Measurements from ENCODE around the gene EPB41L2. TPM values are rescaled to one million over a fixed set of nuclear protein-coding genes. Genes with fewer than 3 reads are reported as not detected.

The EPB41L2 gene
- total RNA-seq, 4 donors from 2014 or later, result 57.2 to 116 (median 85.2) TPM

- Histone ChIP-seq H3K27ac (peak overlapping the region in 2 of 4 donors; percentile 21 to 25), H3K36me3 (no peaks in the 10 kb centered on the region), H3K27me3 (no peaks in the 10 kb centered on the region), H3K4me1 (peaks cover 4 to 69% (median 11%) of the 10 kb centered on the region in 3 donors), H3K4me3 (peak overlapping the region in 1 of 2 donors; percentile 46), H3K9me3 (no peaks in the 10 kb centered on the region)
- TF ChIP-seq POLR2A (IDR thresholded peaks at IDR 0.05) (no peak), CTCF (IDR thresholded peaks at IDR 0.05) (no peak), POLR2AphosphoS5 (IDR thresholded peaks at IDR 0.05) (no peak), EP300 (IDR thresholded peaks at IDR 0.05) (no peak)
- WGBS, 2 donors (ENCODE audit: low coverage in 1 of 2), result 17 to 24% methylated on average over 4 of the region's 4 CpGs
- no peak for ATAC-seq
Measured at GRCh38 chr6:130968476-130968875, 94.6 kb downstream of the EPB41L2 start.

- peak overlapping the region in 1 of 2 donors; percentile 46 for H3K4me3 ChIP-seq
- 59 to 60% methylated on average over 5 to 7 of the region's 7 CpGs for WGBS, 2 donors (ENCODE audit: low coverage in 1 of 2)
- TF ChIP-seq EP300 (IDR thresholded peaks at IDR 0.05), result no peak
- peak overlapping the region in 3 of 4 donors; percentile 19 to 25 (median 21) for H3K27ac ChIP-seq
- H3K4me1 ChIP-seq, result peaks cover 4 to 76% (median 11%) of the 10 kb centered on the region in 3 donors
- H3K27me3 ChIP-seq, result no peaks in the 10 kb centered on the region
- ATAC-seq, result peak; percentile 16
- H3K36me3 ChIP-seq, result no peaks in the 10 kb centered on the region
- no peaks in the 10 kb centered on the region for H3K9me3 ChIP-seq
Measured at GRCh38 chr6:130967502-130968445, 95.3 kb downstream of the EPB41L2 start.

GRCh38 chr6:130966344-130966980 lies 96.6 kb downstream of the EPB41L2 start:
- Histone ChIP-seq H3K27ac (peak overlapping the region in 2 of 4 donors; percentile 21 to 25), H3K4me1 (peaks cover 4 to 76% (median 14%) of the 10 kb centered on the region in 3 donors)

GRCh38 chr6:130965656-130966055 lies 97.4 kb downstream of the EPB41L2 start:
- H3K4me1 ChIP-seq, result peaks cover 4 to 72% (median 14%) of the 10 kb centered on the region in 3 donors
- no peaks in the 10 kb centered on the region for H3K36me3 ChIP-seq
- H3K4me3 ChIP-seq, result no peak overlapping the region
- peak; percentile 55 for ATAC-seq
- H3K9me3 ChIP-seq, result no peaks in the 10 kb centered on the region
- H3K27me3 ChIP-seq, result no peaks in the 10 kb centered on the region
- no peak overlapping the region for H3K27ac ChIP-seq
- TF ChIP-seq EP300 (IDR thresholded peaks at IDR 0.05) (no peak), CTCF (IDR thresholded peaks at IDR 0.05) (no peak), POLR2A (IDR thresholded peaks at IDR 0.05) (no peak), POLR2AphosphoS5 (IDR thresholded peaks at IDR 0.05) (peak; percentile 43)

More at GRCh38 chr6:130966344-130966980, 96.6 kb downstream of the EPB41L2 start:
- 79 to 86% methylated on average over 7 to 8 of the region's 8 CpGs for WGBS, 2 donors (ENCODE audit: low coverage in 1 of 2)
- no peak for ATAC-seq
- no peak overlapping the region for H3K4me3 ChIP-seq
- H3K36me3 ChIP-seq, result no peaks in the 10 kb centered on the region
- H3K9me3 ChIP-seq, result no peaks in the 10 kb centered on the region
- no peaks in the 10 kb centered on the region for H3K27me3 ChIP-seq
- TF ChIP-seq CTCF (IDR thresholded peaks at IDR 0.05), result no peak
- no peak for TF ChIP-seq POLR2AphosphoS5 (IDR thresholded peaks at IDR 0.05)
- TF ChIP-seq EP300 (IDR thresholded peaks at IDR 0.05), result no peak
- TF ChIP-seq POLR2A (IDR thresholded peaks at IDR 0.05), result no peak

- Histone ChIP-seq H3K27ac (no peak overlapping the region), H3K4me3 (no peak overlapping the region), H3K9me3 (no peaks in the 10 kb centered on the region), H3K27me3 (no peaks in the 10 kb centered on the region), H3K36me3 (no peaks in the 10 kb centered on the region), H3K4me1 (peaks cover 4 to 66% (median 14%) of the 10 kb centered on the region in 3 donors)
- no peak for ATAC-seq
- no peak for TF ChIP-seq EP300 (IDR thresholded peaks at IDR 0.05)
- no peak for TF ChIP-seq CTCF (IDR thresholded peaks at IDR 0.05)
- TF ChIP-seq POLR2AphosphoS5 (IDR thresholded peaks at IDR 0.05), result no peak
- no peak for TF ChIP-seq POLR2A (IDR thresholded peaks at IDR 0.05)
- WGBS, 2 donors (ENCODE audit: low coverage in 1 of 2), result 81 to 88% methylated on average over 5 of the region's 5 CpGs
Measured at GRCh38 chr6:130964808-130965604, 98.0 kb downstream of the EPB41L2 start.
